GM21515 (cell line): Measurements from ENCODE around the gene BRWD1.

Experiments used
- ATAC-seq: cut with Tn5 transposase; IDR thresholded peaks from one replicate; pipeline ENCODE4 v1.9.1; 2021; ENCODE audit not compliant: unreplicated experiment

Gene BRWD1

GRCh38 chr21:39313571-39314142 is at the start of gene BRWD1:
Gene BRWD1 (minus strand): TSS chr21:39313632. CDS start chr21:39313491, 141 bp downstream.
- ATAC-seq = peak; percentile 50

- no peak for ATAC-seq
These were observed 49.3 kb upstream of the BRWD1 start for GRCh38 chr21:39362733-39363132.

DNA sequence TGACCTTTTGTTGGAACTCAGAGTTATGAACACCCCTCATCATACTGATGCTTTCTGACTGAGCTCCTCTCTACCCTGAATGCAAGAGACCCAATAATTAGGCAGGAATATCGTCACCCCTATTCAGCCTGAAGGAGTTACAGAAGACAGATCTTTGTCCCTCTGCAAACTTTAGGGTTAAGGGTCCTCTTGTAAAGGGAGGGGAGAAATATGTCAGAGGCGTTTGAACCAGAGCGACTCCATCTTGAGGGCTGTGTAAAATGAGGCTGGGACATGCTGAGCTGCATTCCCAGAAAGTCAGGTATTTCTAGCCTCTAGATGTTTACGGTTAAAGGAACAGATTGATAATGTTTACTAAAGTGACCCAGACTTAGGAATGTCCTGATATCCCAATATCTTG is 46.0 kb upstream of the BRWD1 start:
- ATAC-seq = no peak

- ATAC-seq = no peak
These were observed 39.9 kb upstream of the BRWD1 start for GRCh38 chr21:39353295-39353694.

- ATAC-seq = no peak
These were observed 36.9 kb upstream of the BRWD1 start for GRCh38 chr21:39350094-39351005.

DNA sequence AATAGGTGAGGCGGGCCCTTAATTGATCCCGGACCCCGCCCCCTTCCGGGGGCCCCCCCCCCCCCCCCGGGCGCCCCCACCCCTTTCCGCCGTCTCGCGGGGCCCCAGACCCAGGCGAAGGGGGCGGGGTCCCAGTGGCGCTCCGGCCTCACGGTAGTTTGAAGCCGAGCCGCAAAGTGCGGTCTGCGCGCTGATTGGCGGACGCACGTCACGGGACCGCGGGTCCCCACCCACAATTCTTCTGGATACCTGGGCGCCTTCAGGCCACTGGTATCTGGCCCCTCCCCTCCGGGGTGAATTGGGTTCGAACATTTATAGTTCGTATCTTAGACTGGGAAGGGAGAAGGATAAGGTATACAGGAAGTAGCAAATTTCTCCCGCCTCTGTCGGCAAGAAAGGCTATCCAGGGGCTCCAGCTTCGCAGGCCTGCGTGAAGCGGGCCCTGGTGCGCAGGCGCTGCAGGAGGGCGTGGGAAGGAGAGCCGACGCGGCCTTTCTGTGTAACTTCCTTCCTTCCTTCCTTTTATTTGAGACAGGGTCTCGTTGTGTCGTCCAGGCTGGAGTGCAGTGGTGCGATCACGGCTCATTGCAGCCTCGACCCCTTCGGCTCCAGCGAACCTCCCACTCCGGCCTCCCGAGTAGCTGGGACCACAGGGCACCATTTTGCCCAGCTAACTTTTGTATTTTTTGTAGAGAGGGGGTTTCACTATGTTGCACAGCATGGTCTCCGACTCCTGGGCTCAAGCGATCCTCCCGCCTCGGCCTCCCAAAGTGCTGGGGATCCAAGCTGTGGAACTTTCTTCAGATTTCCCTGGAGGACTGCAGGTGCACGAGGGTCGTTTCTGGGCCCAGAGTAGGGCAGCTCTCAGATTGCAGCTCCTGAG is 36.0 kb upstream of the BRWD1 start:
- peak; percentile 80 for ATAC-seq

- ATAC-seq = peak; percentile 58
These were observed 35.2 kb upstream of the BRWD1 start, which contains the start of gene HMGN1 for GRCh38 chr21:39348355-39349210. Gene HMGN1 (minus strand): TSS chr21:39349088. CDS start chr21:39348917, 171 bp downstream.

- peak; percentile 13 for ATAC-seq
These were observed 34.6 kb upstream of the BRWD1 start for GRCh38 chr21:39348040-39348354.

DNA sequence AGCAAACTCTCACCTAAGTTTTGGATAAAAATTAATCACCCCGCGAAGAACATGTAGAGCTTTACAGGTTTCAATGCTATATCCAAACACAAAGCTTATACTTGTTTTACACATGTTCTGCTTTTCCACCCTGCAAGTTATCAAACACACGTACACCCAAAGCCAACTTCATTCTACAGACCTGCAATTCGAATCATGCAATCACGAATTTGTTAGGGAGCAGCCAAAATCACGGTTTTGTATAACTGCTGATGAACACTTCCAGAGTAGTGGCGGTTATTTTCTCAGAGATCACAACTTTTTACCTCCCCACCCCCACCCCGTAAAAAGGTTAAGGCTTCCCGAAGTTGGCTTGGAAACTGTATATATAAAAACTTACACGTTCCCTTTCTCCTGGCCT is 34.1 kb upstream of the BRWD1 start:
- ATAC-seq = no peak

DNA sequence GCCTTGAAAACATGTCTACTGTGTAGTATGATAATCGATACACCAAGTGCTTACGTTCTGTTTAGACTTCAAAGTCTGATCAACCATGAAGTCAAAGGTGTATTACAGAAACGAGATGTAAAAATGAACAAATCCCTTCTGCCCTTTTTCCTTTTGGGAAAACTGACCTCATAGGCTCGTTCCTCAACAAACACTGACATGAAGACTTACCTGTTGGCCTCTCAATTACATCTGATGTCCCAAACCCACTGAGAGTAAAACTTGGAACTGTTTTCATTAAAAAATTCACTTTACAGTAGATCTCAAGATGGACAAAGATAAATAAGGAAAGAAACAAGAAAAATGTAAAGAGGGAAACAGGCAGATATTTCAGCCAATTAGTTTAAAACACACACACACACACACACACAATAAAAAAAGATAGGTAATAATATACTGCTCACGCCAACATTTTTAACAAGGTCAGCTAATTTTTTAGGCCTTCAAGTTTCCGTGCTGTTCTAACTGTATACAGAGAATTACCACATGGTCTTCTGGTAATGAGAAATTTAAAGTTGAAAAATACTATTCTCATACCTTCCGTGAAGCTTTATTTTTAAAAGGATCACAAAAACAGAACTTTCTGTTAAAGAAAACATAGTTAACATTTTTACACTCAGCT is 33.4 kb upstream of the BRWD1 start:
- ATAC-seq = no peak

DNA sequence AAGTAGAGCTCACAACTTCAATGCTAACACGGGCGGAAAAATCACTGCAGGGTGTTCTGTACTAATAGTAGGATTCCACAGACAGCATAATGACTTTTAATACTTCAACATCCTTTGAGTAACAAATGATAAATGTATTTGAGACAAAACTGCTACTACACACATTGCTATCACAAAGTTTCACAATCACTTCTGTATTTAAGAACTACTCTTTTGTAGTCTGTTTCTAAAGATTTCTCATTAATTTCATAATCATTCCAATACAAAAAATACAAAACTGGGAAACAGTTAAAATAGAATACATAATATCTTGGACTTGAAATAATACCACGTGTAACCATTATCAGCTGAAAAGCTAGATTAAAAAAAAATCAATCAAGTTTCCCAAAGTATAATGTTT is 32.8 kb upstream of the BRWD1 start:
- no peak for ATAC-seq

- ATAC-seq = no peak
These were observed 32.0 kb upstream of the BRWD1 start for GRCh38 chr21:39345440-39345839.

DNA sequence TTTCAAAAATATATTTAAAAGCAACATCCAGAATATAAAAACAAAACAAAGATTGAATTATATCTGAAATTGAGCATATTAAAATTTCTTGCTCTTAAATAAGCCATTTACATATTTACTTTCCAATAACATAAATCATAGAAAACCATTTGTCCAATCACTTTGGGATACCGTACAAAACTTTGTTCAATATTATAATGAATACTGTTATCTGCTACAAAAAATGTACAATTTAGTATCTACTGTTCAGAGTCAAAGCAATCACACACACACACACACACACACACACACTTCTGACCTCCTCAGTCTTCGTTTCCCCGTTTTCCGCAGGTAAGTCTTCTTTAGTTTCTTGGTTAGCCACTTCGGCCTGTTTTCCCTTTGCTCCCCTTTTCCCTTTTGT is 31.4 kb upstream of the BRWD1 start:
- no peak for ATAC-seq

GRCh38 chr21:39341249-39341923 is 28.0 kb upstream of the BRWD1 start:
- ATAC-seq = no peak

DNA sequence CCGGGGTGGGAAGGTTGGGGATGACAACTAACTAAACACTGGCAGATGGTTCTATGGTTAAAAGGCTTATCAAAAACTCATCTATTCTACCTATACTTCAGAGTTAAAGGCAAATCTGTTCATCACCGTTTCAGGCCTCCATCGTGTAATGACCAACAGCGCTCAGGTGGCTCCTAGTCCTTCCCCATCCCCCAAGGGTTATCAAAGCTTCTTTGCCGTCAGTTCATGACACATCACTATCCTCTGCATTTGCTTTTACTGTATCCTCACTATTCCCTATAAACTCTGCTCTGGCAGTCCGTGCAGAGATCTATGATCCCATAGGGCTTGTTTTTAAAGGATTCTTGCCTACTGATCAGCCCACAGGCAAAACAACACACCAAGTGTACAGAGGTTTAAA is 27.3 kb upstream of the BRWD1 start:
- ATAC-seq = no peak

DNA sequence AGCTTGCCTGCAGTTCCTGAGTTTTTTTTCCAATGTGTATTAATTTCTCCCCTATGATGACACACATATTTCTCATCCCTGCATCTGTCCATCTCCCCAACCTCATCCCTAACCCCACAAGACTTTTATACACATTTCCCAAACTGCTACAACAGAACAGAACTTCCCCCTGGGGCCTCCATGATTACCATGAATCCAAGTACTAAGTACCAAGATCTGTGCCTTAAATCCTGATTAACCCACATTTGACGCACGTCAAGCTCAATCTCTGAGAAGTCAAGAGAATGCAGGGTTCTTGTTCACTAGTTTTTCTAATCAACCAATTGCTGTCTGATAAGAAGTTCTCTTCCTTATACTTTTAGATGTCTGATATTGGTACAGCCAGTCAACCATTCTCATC is 25.8 kb upstream of the BRWD1 start:
- no peak for ATAC-seq

- no peak for ATAC-seq
These were observed 23.1 kb upstream of the BRWD1 start for GRCh38 chr21:39336457-39337008.

GRCh38 chr21:39334611-39335010 is 21.2 kb upstream of the BRWD1 start:
- ATAC-seq = no peak

DNA sequence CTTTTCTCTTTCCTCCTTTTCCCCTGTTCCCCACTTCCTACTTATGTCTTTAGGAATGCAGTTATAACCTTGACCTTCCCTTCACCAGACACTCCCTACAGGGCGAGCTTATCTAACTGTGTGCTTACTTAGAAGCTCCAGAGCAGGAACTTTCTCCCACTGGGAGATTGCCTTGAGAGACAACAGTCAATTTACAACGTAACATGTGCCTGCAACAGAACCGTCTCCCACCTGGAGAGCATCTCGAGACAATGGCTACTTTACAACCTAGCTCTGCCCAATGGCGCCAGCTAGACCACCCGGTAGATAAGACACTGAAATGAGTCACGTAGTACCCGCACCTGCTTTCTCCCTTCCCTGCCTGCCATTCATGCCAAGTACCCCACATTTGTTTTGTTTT is 18.7 kb upstream of the BRWD1 start:
- no peak for ATAC-seq
